ENCODE measurements around the gene C1R.

DNA sequence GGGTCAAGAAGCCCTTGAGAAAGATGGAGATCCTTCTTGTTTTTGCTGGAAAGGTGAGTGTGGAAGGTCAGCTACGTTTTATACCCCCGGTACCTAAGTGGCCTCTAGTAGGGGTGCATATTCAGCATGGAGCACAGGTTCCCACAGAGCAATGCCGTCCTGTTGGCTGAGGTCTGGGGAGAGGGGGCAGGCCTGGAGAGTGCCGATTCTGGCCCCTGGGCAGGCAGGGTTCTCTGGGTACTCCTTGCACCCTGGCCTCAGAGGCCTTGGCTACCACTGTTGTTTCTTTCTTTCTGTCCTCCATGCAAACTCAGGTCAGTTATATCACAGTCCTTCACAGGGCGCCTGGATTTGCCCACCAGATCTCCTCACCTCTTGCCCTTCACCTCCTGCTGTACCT lies 27.9 kb upstream of the C1R start:
- TF ChIP-seq, protein P1, sequence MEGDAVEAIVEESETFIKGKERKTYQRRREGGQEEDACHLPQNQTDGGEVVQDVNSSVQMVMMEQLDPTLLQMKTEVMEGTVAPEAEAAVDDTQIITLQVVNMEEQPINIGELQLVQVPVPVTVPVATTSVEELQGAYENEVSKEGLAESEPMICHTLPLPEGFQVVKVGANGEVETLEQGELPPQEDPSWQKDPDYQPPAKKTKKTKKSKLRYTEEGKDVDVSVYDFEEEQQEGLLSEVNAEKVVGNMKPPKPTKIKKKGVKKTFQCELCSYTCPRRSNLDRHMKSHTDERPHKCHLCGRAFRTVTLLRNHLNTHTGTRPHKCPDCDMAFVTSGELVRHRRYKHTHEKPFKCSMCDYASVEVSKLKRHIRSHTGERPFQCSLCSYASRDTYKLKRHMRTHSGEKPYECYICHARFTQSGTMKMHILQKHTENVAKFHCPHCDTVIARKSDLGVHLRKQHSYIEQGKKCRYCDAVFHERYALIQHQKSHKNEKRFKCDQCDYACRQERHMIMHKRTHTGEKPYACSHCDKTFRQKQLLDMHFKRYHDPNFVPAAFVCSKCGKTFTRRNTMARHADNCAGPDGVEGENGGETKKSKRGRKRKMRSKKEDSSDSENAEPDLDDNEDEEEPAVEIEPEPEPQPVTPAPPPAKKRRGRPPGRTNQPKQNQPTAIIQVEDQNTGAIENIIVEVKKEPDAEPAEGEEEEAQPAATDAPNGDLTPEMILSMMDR (IDR thresholded peaks at IDR 0.05; ENCODE audit: low read depth, low read length): no peak
- no peak for TF ChIP-seq POLR2A (IDR thresholded peaks at IDR 0.05; ENCODE audit: extremely low read depth, insufficient read length)
- TF ChIP-seq, protein P2, sequence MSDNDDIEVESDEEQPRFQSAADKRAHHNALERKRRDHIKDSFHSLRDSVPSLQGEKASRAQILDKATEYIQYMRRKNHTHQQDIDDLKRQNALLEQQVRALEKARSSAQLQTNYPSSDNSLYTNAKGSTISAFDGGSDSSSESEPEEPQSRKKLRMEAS (IDR thresholded peaks at IDR 0.05; ENCODE audit: low read depth, low read length): no peak

All from NB4 (cell line).